Suprapubic skin (tissue), 4 donors: ENCODE data around the gene ADARB1.

Experiments used
- CTCF ChIP-seq, 2 donors: fragments of 200-600 bp in 1 of 2; fragments of 450-650 bp in 1 of 2; sonication (generic) in 1 of 2; IDR thresholded peaks; one replicate each; pipeline ENCODE4 v1.5.1; 2016 to 2019; ENCODE audit warnings: antibody characterized with exemption in 2 of 2, mild to moderate bottlenecking in 1 of 2, moderate library complexity in 1 of 2
- EP300 ChIP-seq: sonication (generic); formaldehyde crosslinking; IDR thresholded peaks from one replicate; pipeline ENCODE4 v1.6.1; 2017; ENCODE audit warnings: antibody characterized with exemption
- POLR2A ChIP-seq, 2 donors: fragments of 450-650 bp; IDR thresholded peaks; one replicate each; pipeline ENCODE4 v1.6.1; 2017; ENCODE audit warnings: antibody characterized with exemption in 2 of 2, mild to moderate bottlenecking in 2 of 2, moderate library complexity in 2 of 2
- POLR2AphosphoS5 ChIP-seq, 3 donors: sonication (generic); formaldehyde crosslinking; IDR thresholded peaks; one replicate each; pipeline ENCODE4 v1.6.1; 2017; ENCODE audit warnings: antibody characterized with exemption in 3 of 3

GRCh38 chr21:45084881-45085536 is 10.6 kb downstream of the ADARB1 start:
- no peak for TF ChIP-seq POLR2A (IDR thresholded peaks at IDR 0.05)
- no peak for TF ChIP-seq CTCF (IDR thresholded peaks at IDR 0.05)
- TF ChIP-seq EP300, result no peak
- no peak for TF ChIP-seq POLR2AphosphoS5 (IDR thresholded peaks at IDR 0.05)
